GM18861 (cell line): ENCODE results near the gene CACNA1F.

Experiments used
- ATAC-seq: cut with Tn5 transposase; IDR thresholded peaks from one replicate; pipeline ENCODE4 v1.9.1; 2021; ENCODE audit not compliant: unreplicated experiment

Gene CACNA1F

DNA sequence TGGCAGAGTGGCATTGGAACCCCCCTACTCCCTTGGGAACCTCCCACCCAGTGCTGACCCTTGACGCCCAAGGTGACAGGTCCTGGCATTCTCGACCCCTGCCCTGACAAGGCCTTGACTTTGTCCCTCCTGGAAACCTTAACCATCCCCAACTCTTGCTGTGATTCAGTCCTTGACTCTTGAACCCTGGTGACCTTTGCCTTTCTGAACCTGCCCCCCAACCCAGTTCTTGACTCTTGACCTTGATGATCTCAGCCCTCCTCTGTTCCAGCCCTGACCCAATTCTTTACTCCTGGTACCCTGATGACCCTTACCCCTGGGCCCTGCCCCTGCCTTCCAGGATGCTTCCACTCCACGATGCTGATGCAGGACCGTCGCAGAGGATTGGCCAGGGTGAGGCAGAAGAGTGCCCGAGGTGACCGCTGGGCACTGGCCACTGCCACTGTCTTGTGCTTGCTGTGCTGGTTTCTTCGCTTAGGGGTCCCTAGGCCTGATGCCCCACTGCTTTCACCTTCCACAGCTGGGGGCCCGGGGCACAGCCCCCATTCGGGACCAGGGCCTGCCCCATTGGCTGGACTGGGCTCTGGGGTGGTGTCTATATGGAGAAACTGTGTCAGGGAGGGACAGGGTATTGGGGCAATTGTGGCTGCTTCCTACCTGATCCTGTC is 1.7 kb downstream of the CACNA1F start:
- ATAC-seq = no peak

DNA sequence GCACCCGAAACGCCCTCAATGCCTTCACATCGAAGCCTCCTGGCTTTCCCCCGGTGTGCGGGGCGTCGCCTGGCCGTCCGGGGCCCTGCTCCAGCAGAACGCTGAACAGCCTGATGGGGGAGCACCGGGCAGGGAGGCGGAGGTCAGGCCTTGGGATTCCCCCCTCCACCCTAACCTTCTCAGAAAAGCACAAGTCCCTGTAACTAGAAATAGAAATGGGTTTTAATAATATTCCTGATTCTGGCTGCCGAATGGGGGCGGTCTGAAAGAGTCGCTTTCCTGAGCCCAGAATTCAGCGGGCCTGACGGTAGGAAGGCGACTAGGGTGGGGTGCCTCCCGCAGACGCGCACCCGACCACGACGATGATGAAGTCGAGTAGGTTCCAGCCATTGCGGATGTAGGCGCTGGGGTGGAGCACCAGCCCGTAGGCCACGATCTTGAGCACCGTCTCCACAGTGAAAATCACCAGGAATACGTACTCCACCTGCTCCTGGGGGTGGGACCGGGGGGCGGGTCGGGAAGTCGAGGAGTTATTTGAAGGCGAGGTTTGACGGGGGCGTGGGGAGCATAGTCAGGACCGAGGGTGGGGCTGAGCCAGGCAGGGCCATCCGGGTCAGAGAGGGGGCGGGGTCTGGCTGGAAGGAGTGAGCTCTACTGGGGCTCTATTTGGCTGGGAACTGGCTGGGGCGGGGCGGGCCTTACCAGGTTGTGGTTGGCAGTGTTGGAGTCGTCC is 2.5 kb downstream of the CACNA1F start:
- no peak for ATAC-seq

DNA sequence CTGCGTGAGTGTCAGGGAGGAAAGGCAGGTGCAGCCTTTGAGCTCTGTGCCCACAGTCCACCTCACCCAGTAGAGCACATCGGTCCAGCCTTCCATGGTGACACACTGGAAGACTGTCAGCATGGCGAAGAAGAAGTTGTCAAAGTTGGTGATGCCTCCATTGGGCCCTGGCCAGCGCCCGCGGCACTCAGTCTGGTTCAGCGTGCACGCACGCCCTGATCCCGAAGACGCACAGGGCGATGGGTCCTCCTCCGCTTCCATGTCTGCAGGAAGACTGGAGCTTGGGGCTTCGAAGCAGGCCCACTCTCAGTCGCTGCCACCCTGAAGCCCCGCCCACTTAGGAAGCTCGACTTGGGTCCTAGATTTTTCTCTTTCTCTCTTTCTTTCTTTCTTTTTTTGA is 5.0 kb downstream of the CACNA1F start:
- ATAC-seq = no peak

DNA sequence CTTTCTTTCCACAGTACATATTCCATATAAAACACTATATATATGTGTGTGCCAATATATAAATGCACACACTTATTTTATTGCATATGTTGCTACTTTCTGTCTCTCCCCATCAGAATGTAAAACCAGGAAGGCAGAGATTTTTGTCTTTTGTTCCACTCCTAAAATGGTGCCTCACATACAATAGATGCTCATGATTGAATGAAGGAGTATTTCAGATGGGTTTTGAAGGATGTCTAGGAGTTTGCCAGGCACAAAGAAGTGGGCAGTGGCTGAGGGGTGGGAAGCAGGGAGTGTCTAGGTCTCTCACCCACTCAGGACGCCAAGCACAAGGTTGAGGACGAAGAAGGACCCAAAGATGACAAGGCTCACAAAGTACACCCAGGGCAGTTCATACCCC is 5.4 kb downstream of the CACNA1F start:
- no peak for ATAC-seq

DNA sequence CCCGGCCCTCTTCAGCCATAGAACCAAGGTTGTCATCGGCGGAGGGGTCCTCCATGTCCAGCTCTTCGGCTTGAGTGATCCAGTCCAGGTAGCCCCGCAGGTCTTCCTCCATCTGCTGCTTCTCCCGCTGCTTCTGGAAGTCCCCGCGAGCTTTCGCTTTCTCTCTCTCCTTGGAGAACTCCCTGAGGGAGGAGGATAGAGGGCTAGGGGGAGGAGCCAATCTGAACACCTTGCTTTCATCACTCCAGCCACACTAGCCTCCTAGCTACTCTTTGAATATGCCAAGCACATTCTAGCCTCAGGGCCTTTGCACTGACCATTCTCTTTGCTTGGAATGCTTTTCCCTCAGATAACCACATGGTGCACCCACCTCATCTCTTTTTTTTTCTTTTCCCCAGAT is 6.2 kb downstream of the CACNA1F start:
- ATAC-seq = no peak

DNA sequence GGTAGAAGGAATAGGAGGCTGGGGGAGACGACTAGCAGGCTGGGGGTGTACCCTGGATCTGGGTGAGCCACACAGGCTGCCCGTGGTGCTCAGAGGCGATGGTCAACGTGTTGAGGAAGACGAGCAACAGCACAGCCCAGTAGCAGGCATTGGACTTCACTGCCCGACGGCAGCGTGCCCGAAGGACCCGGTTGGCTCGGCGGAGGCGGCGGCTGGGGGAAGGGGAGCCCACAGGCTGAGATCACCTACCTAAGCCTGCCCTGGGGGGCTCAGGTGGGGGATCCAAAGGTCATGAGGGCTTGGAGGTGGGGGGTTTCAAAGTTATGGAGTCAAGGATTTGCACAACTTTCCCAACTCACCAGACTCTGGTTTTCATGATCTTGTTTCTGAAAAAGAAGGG is 7.3 kb downstream of the CACNA1F start:
- no peak for ATAC-seq

DNA sequence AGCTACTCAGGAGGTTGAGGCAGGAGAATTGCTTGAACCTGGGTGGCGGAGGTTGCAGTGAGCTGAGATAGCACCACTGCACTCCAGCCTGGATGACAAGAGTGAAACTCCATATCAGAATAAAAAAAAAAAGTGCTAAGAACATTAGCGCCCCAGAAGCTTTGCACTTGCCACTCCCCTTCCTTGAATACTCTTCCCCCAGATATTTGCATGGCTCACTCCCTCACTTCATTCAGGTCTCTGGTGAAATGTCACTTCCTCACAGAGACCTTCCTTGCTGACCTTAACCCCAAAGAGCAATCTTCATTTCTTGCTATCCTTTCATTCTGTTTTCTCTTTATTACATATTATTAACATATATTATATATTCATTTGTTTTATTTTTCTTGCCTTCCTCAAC is 11.3 kb downstream of the CACNA1F start:
- no peak for ATAC-seq

DNA sequence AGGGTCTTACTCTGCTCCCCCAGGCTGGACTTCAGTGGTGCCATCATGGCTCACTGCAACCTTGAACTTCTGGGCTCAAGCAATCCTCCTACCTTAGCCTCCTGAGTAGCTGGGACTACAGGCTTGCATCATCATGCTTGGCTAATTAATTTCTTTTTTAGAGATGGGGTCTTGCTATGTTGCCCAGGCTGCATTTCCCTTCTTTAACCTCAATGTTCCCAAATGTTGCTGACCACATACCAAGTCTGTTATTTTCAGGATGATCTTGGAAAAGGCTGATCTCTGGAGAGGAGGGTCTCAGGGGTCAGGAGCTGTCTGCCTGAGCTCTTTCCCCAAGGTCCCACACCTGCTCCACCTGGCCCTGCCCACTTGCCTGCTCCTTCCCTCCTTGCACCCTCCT is 13.0 kb downstream of the CACNA1F start:
- ATAC-seq = no peak

DNA sequence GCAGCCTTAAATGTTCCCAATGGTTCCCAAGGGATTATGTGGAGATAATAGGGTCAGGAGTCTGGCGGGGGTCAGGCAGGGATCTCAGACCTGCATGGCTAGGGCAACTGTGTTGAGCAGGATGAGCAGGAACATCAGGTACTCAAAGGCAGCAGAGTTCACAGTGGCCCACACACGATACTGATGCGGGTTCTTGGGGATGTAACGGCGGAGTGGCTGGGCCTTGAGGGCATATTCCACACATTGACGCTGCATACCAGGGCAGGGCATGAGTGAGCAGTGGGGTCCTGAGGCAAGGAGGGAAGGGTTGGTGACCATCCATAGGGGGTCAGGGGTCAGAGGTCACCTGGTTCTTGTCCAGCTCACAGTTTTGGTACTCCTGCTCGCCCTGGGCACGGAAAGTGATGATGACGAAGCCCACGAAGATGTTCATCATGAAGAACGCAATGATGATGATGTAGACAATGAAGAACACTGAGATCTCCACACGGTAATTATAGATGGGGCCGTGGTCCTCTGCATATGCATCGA is 18.1 kb downstream of the CACNA1F start:
- ATAC-seq = no peak

DNA sequence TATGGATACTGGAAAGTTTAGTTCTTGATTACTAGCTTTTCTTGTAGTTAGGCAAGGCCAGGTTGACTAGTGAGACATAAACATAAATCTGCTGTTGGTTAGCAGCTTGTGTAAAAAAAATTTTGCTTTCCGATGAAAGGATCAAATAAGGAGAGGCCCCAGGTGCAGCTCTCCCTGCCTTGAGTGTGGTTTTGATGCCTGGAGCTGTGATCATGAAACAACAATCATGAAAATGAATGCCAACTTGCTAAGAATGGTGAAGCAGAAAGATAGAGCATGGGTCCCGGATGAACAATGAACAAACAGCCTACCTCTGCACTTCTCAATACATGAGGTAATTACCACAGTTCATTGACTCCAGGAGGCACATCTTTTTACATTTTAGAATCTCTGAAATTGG is 18.7 kb downstream of the CACNA1F start:
- no peak for ATAC-seq

DNA sequence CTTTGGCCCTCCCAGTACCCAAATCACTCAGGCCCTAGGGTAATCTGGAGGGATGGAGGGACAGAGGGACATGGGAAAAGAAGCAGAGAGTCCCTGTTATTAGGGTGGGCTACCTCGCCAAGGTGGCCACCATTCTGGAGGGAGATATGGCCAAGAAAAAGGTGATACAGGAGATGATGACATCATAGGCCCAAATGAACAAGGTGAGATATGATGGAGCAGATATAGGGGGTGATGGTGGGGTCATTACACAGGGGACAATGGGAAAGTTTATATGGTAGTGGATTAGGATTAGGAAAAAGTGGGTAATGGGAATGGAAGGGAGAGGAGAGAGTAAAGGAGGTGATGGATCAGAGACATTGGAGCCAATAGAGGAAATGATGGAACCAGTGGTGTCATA is 20.3 kb downstream of the CACNA1F start:
- no peak for ATAC-seq

DNA sequence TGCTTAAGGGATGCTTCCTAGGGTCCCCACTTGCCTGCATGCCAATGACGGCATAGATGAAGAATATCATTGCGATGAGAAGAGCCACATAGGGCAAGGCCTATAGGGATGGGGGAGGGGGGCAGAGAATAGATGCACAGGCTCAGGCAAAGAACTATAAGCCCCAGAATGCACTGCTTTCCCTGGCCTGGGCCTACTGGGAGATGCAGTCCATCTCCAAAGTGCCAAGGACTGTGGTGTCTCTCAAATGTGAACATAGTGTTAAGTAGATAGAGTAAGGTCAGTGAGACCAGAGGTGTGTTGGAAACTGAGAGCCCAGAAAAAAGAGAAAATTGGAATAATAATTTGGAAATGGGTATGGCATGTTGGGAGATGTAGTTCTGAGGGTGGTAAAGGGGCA is 20.9 kb downstream of the CACNA1F start:
- no peak for ATAC-seq

DNA sequence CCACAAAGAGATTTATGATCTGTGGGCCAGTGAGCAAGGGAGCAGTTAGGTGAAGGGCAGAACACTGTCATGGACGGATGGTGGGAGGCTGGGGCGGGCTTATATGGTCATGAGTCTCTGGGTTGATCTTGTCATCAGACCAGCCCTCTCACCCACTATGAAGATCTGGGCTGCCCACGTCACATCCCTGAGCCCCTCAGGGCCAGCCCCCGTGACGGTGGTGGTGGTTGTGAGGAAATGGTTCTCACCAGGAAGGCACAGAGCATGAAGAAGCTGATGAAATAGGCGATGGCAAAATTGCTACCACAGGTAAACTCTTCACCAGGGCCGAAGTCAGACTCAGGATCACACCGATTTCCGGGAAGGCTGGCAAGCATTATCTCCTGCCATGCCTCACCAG is 22.1 kb downstream of the CACNA1F start:
- no peak for ATAC-seq

DNA sequence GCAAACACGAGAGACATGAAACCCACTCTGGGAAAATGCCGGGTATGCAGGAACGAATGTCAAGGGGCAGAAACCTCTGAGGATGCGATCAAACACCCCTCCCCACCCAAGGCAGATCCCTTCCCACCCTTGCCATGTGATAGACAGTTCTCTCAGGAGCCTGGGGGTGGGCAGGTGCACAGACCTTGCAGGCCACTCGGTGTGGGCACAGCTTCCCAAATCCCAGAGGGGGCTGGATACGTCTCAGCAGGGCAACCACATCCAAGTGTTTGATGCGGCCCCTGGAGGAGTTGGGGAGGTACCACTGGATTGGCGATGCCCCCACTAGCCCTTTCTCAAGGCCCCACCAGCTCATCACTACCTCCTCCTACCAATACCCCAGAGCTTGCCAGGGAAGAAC is 22.7 kb downstream of the CACNA1F start:
- no peak for ATAC-seq

DNA sequence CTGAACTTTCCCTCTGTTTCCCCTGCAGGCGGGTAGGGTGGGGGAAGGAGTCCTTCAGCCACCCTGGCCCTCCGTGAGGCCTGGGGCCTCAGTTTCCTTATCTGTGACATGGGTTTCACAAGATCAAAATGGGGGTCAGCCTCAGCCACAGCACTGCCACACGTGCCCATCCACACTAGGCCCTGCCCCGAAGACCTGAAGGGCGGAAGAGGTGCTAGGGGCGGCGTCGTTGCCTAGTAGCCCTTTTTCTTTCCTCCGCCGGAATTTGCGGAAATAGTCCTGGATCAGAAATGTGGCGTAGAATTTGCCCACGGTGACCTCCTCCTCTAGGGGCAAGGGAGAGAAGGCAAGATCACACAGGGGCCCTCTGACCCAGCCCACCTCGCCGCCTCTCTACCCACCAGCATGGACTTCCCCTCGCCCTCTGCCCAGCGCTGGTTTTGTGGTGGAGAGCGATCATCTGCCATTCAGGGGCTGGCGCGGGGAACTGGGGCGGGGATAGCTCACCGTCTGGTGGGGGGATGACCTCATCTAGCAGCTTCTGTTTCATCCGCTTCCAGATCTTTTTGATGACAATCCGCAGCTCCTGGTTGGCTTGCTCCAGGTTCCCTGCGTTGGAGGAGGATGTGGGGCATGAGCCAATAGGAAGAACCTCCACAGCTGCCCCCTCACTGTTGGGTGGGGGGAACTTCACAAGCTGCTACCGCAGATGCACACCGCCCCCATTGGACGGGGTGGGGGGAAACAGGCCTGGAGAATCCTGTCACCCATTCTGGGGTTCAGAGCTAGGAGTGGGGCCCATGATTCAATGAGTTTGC is 23.5 kb downstream of the CACNA1F start:
- ATAC-seq = no peak

DNA sequence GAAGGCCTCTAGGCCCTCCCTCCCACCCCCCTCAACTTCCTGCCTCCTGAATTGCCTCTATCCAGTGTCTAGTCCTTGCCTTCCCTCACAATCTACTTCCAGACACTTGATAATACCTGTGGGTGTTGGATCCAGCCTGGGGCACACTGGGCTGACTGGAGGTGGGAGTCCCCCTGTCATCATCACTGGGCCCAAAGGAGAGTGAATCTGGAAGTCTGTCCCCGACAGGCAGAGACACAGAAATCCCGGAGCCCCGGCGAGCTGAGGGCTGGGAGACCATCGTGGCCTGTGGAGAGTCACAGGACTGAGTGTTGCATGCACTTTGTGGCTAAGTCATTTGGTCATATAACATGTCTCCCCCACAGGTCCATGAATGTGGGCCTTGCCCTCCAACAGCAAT is 24.7 kb downstream of the CACNA1F start:
- ATAC-seq = no peak

DNA sequence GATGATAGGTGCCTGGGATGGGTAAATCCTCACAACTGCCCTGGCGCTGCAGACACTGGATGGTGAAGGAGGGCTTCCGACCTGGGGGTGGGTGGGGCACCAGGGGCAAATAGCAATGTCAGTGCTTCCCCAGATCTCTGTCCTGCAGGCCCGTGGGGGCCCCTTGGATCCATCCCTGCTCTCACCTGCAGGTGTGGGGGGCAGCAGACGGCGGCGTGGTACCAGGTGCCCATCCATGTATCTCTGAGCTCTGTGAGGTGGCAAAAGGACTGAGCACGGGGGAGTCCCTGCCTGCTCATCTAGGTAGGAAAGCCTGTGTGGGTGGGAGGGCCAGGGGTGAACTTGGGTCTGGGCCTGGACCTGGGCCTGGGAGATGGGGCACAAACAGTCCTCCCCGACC is 26.6 kb downstream of the CACNA1F start:
- ATAC-seq = no peak

DNA sequence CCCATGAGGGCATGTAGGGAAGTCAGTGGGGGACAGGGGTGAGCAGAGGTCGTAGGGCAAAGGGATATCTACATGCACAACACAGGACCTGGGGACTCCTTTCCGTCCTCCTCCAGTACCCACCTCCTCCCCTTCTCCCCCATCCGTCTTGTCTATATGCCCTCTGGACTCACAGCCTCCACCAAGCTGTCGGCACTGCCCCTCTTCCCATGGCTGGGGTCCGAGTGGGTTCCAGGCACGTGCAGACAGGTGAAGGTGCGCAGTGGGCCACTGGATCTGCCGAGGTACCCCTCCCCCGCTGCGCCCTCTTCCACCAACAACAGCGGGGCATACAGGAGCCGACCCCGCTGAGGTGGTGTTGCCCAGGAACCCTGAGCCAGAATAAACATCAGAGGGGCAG is 27.7 kb downstream of the CACNA1F start:
- no peak for ATAC-seq

DNA sequence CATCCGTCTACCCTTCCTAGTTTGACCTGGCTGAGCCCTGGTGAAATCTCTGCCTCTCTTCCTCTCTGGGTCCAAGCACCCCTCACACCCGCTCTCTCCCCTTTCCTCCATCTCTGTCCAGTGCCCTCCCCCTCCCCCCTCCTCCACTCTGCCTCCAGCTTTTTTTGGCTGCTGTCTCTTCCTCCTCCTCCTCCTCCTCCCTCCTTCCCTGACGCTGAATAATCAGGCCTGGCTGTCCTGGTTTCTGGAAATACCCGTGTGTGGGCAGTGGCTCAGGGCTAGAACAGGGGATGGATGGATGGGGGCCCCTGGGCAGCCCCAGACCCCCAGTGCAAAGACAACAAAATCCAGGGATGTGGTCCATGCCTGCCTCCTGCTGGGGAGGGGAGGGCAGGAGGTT is 28.4 kb downstream of the CACNA1F start:
- no peak for ATAC-seq

DNA sequence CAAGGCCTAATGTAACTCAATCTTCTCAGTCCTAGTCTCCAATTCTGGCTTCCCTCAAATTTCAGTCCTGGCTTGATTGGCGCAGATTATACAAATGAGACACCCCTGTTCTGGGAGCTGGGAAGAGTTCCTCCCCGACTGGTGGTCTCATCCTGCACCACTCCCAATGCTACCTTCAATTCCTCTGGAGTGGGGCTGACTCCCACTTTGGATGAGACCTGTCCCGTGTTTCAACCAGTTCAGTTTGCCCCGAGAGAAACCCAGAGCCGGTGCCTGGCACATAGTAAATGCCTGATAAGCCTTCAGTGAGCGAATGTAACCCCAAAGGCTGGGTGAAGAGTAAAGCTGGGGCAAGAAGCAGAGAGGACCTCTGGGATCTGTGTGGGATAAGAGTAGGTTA is 29.1 kb downstream of the CACNA1F start:
- ATAC-seq = no peak

DNA sequence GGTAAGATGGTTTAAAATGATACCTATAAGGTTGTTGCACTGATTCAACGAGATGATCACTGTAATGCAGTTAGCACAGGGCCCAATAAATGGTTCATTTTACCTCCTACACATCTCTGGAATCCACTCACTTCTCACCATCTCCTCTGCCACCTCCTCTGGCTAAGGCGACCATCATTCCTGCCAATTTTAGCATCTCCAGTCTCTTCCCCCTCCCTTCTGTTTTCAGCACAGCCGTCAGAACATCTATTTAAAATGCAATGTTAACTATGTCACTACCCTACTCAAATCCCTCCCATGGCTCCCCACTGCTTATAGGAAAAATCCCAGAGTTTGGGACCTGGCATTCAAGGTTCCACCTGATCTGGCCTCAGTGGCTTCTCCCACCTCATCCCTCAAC is 29.6 kb downstream of the CACNA1F start:
- ATAC-seq = no peak

DNA sequence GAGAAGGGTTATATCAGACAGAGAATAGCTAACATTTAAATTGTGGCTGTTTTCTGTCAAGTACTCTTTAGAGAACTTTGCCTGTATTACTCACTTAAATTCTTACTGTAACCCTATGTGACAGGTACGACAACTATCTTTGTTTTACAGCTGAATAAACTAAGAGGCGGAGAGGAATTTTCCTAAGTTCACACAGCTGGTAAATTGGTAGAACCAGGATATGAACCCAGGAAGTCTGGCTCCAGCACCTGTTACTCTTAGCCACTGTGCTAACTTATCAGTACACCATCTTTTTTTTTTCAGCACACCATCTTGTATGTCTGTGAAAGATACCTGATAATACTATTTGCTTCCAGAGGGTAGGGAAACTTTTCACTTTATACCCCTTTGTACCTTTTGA is 31.1 kb downstream of the CACNA1F start:
- ATAC-seq = no peak
